ENCODE results near the gene RBM12. TPM values are rescaled to one million over a fixed set of nuclear protein-coding genes. Genes with fewer than 3 reads are reported as not detected.

Gene RBM12
- total RNA-seq, 1 donor from 2014 or later: 147 TPM

DNA sequence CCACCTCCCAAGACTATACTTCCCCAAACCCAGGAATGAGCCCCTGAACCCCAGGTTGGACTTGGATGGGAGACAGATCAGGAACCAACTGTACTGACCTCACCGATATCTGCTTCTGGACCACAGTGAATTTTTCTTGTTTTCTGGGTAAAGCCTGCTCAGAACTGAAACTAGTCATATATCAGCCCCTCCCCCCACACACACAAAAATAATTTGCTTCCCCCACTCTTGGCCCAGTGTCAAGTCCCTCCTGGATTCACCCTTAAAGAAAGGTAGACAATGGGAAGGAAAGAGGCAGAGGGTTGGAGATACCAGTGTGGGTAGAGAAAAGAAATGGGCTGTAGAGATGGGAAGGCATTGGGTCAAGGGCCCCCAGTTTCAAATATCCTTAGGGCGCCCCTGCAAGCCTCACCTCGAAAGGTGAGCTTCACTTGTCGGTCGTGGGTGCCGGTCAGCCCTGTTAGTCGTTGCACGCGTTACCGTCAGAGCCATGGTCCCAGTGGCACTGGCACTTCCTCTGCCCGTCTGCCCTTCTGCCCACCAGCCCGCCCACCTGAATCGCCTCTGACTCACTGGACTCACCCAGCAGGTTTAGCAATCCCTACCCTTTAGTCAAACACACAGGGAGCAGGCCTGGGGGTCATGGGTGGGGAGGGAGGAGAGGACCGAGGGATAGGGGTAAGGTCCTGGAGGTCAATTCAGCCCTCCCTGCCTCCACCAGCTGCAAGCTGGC is 57.5 kb downstream of the RBM12 start:
- no peaks in the 10 kb centered on the region for H3K4me1 Mint-ChIP-seq (ENCODE audit: low read depth, unreplicated experiment)
- H3K27me3 Mint-ChIP-seq (ENCODE audit: unreplicated experiment): peaks cover 8% of the 10 kb centered on the region
- no peak overlapping the region for H3K4me3 Mint-ChIP-seq (ENCODE audit: unreplicated experiment)
- TF ChIP-seq, protein P1, sequence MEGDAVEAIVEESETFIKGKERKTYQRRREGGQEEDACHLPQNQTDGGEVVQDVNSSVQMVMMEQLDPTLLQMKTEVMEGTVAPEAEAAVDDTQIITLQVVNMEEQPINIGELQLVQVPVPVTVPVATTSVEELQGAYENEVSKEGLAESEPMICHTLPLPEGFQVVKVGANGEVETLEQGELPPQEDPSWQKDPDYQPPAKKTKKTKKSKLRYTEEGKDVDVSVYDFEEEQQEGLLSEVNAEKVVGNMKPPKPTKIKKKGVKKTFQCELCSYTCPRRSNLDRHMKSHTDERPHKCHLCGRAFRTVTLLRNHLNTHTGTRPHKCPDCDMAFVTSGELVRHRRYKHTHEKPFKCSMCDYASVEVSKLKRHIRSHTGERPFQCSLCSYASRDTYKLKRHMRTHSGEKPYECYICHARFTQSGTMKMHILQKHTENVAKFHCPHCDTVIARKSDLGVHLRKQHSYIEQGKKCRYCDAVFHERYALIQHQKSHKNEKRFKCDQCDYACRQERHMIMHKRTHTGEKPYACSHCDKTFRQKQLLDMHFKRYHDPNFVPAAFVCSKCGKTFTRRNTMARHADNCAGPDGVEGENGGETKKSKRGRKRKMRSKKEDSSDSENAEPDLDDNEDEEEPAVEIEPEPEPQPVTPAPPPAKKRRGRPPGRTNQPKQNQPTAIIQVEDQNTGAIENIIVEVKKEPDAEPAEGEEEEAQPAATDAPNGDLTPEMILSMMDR (IDR thresholded peaks at IDR 0.05; ENCODE audit: partially characterized antibody, unreplicated experiment): no peak
- no peak overlapping the region for H3K27ac Mint-ChIP-seq (ENCODE audit: unreplicated experiment)
- peaks cover 4% of the 10 kb centered on the region for H3K9me3 Mint-ChIP-seq (ENCODE audit: unreplicated experiment)
- H3K36me3 Mint-ChIP-seq (ENCODE audit: unreplicated experiment): no peaks in the 10 kb centered on the region
- no peak for DNase-seq

DNA sequence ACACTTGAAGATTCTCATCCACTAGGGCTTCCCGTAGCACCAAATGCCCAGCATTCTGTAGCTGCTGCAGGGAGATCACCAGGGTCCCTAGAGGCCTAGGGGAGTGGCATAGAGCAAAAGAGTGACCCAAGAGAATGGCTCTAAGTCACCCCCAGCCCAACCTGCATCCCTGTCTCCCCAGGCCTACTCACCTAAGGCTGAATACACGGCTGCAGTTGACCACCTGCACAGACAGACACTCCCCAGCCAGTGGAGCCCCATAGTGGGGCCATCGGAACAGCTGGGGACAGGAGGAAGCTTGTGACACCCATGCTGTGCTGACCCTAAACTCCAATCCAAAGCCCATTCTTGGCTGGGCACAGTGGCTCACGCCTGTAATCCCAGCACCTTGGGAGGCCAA is 58.6 kb downstream of the RBM12 start:
- no peaks in the 10 kb centered on the region for H3K36me3 Mint-ChIP-seq (ENCODE audit: unreplicated experiment)
- TF ChIP-seq, protein P1 (IDR thresholded peaks at IDR 0.05; ENCODE audit: partially characterized antibody, unreplicated experiment): no peak
- no peak overlapping the region for H3K4me3 Mint-ChIP-seq (ENCODE audit: unreplicated experiment)
- H3K27ac Mint-ChIP-seq (ENCODE audit: unreplicated experiment): no peak overlapping the region
- no peaks in the 10 kb centered on the region for H3K4me1 Mint-ChIP-seq (ENCODE audit: low read depth, unreplicated experiment)
- no peak for DNase-seq
- peaks cover 5% of the 10 kb centered on the region for H3K9me3 Mint-ChIP-seq (ENCODE audit: unreplicated experiment)
- H3K27me3 Mint-ChIP-seq (ENCODE audit: unreplicated experiment): peaks cover 13% of the 10 kb centered on the region

- Mint-ChIP-seq H3K4me3 (ENCODE audit: unreplicated experiment) (no peak overlapping the region), H3K27me3 (ENCODE audit: unreplicated experiment) (peaks cover 16% of the 10 kb centered on the region), H3K9me3 (ENCODE audit: unreplicated experiment) (peaks cover 5% of the 10 kb centered on the region), H3K27ac (ENCODE audit: unreplicated experiment) (no peak overlapping the region), H3K36me3 (ENCODE audit: unreplicated experiment) (no peaks in the 10 kb centered on the region), H3K4me1 (ENCODE audit: low read depth, unreplicated experiment) (no peaks in the 10 kb centered on the region)
- TF ChIP-seq, protein P1 (IDR thresholded peaks at IDR 0.05; ENCODE audit: partially characterized antibody, unreplicated experiment): no peak
- no peak for DNase-seq
Measured at GRCh38 chr20:35604449-35604747, 60.3 kb downstream of the RBM12 start.

DNA sequence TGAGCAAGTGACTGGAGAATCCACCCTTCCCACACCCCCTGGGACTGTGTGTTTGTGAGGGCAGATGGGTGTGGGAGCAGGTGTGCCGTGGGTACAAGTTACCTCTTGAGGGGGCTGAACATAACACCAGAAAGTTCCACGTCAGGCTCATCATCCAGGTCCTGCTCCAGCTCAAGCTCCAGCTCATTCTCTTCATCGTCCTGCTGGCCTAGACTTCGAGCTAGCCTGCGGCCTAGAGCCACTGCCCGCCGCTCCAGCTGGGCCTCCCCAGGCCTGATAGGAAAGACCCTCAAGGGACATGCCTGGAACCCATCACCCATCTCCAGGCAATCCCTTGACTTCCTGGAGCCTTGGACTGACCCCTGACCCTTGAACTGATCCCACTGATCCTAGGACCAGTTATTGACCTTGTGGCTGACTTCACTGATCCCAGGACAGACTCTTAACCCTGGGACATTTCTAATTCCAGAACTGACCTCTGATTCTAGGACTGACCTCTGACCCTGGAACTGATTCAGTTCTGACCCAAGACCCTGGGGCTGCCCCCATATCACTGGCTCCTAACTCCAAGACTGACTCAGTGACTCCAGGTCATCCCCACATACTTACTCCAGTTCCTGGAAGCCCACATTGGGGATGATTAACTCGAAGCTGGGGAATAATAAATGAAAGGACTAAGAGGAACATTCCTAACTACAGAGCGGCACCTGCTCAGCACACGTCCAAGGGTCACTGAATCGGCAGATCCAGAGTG is 60.8 kb downstream of the RBM12 start:
- H3K27ac Mint-ChIP-seq (ENCODE audit: unreplicated experiment): no peak overlapping the region

More for the DNA sequence above, 60.8 kb downstream of the RBM12 start:
- peaks cover 7% of the 10 kb centered on the region for H3K9me3 Mint-ChIP-seq (ENCODE audit: unreplicated experiment)
- H3K4me3 Mint-ChIP-seq (ENCODE audit: unreplicated experiment): no peak overlapping the region
- peaks cover 16% of the 10 kb centered on the region for H3K27me3 Mint-ChIP-seq (ENCODE audit: unreplicated experiment)
- TF ChIP-seq, protein P1 (IDR thresholded peaks at IDR 0.05; ENCODE audit: partially characterized antibody, unreplicated experiment): no peak
- no peaks in the 10 kb centered on the region for H3K4me1 Mint-ChIP-seq (ENCODE audit: low read depth, unreplicated experiment)
- no peak for DNase-seq
- H3K36me3 Mint-ChIP-seq (ENCODE audit: unreplicated experiment): no peaks in the 10 kb centered on the region

Measured in glutamatergic neuron (in vitro differentiated cells).